Measurements from ENCODE around the gene IZUMO3.

IZUMO3 gene, protein sequence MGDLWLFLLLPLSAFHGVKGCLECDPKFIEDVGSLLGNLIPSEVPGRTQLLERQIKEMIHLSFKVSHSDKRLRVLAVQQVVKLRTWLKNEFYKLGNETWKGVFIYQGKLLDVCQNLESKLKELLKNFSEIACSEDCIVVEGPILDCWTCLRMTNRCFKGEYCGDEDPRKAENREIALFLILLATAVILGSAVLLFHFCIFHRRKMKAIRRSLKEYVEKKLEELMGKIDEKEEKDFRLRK

DNA sequence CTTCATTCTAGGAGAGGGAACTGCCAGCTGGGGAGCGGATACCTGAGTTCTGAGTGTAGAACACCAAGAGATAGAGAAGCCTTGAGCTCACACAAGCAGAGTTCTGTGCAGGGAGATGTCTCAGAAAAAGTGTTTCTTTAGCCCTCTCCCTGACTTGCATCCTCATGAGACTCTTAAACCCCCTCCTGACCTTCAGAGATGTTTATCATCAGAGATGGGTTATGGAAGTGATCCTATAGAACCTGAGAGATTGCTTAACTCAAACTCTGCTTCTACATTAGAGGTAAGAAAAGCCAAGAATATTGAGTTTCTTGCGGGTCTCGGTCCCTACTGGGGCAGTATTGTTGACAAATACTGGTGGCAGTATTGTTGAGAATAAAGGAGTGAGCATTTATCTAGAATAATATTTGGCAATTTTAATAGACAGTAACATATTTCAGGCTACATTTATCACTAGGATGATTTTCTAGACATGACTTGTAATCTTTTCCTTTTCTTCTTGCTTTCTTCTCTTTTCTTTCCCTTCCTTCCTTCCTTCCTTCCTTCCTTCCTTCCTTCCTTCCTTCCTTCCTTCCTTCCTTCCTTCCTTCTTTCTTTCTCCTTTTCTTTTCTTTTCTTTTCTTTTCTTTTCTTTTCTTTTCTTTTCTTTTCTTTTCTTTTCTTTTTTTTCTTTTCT lies at the start of gene IZUMO3:
IZUMO3 (minus strand) TSS at position 51 of the 676 bp plus-strand sequence. CDS start 248 bp downstream, outside the sequence.
- H3K9ac ChIP-seq (ENCODE audit: low read length), result no peak within 1 kb of the TSS
- H3K79me2 ChIP-seq (ENCODE audit: insufficient read depth, low read length), result no peaks in the 10 kb centered on the region
- no peaks in the 10 kb centered on the region for H3K36me3 ChIP-seq (ENCODE audit: low read length)
- no peak within 1 kb of the TSS for H3K4me2 ChIP-seq (ENCODE audit: low read depth, low read length, poor library complexity, severe bottlenecking)
- no peak within 1 kb of the TSS for H3K4me3 ChIP-seq (ENCODE audit: insufficient read depth, low read length, poor library complexity, severe bottlenecking)
- no peaks in the 10 kb centered on the region for H3K9me2 ChIP-seq (replicated peaks; ENCODE audit: insufficient read depth, low read length)
- H3F3A ChIP-seq (ENCODE audit: insufficient read depth), result no peaks in the 10 kb centered on the region
- no peak within 1 kb of the TSS for H2AFZ ChIP-seq (ENCODE audit: low read depth, low read length, severe bottlenecking)
- H3K9me3 ChIP-seq (ENCODE audit: insufficient read depth, low read length), result no peaks in the 10 kb centered on the region
- TF ChIP-seq, protein P1, sequence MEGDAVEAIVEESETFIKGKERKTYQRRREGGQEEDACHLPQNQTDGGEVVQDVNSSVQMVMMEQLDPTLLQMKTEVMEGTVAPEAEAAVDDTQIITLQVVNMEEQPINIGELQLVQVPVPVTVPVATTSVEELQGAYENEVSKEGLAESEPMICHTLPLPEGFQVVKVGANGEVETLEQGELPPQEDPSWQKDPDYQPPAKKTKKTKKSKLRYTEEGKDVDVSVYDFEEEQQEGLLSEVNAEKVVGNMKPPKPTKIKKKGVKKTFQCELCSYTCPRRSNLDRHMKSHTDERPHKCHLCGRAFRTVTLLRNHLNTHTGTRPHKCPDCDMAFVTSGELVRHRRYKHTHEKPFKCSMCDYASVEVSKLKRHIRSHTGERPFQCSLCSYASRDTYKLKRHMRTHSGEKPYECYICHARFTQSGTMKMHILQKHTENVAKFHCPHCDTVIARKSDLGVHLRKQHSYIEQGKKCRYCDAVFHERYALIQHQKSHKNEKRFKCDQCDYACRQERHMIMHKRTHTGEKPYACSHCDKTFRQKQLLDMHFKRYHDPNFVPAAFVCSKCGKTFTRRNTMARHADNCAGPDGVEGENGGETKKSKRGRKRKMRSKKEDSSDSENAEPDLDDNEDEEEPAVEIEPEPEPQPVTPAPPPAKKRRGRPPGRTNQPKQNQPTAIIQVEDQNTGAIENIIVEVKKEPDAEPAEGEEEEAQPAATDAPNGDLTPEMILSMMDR (IDR thresholded peaks at IDR 0.05; ENCODE audit: insufficient read depth, low read length, poor library complexity, severe bottlenecking), result no peak
- TF ChIP-seq EZH2phosphoT487 (conservative IDR thresholded peaks at IDR 0.05; ENCODE audit: low read length), result no peak
- H4K20me1 ChIP-seq (ENCODE audit: low read depth, low read length), result no peaks in the 10 kb centered on the region
- no peak within 1 kb of the TSS for H3K27ac ChIP-seq (ENCODE audit: low read depth, low read length)
- H3K27me3 ChIP-seq (ENCODE audit: low read length), result no peaks in the 10 kb centered on the region

GRCh38 chr9:24594234-24594850 lies 48.6 kb upstream of the IZUMO3 start:
- no peak overlapping the region for H3K4me2 ChIP-seq (ENCODE audit: low read depth, low read length, poor library complexity, severe bottlenecking)
- no peak overlapping the region for H2AFZ ChIP-seq (ENCODE audit: low read depth, low read length, severe bottlenecking)
- TF ChIP-seq, protein P1 (IDR thresholded peaks at IDR 0.05; ENCODE audit: insufficient read depth, low read length, poor library complexity, severe bottlenecking), result no peak
- no peak for TF ChIP-seq EZH2phosphoT487 (conservative IDR thresholded peaks at IDR 0.05; ENCODE audit: low read length)

DNA sequence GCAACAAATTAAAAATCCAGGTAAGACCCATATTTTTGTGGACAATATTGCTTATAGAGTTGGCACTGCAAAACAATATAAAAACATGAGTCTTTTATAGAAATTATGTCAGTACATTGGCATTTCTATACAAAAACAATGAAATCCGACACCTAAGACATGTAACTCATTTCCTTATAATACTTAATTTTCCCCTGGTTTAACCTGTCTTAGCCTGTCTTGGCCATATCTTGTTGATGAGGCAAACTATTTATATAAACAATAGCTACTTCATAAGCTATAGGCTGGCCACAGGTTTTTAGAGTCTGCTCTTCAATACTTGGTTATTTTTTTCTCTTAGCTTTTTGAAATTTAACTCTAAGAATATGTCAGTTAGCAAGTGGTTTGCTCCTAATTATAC lies 44.7 kb upstream of the IZUMO3 start:
- Histone ChIP-seq H3K27ac (ENCODE audit: low read depth, low read length) (no peak overlapping the region), H3F3A (ENCODE audit: insufficient read depth) (no peaks in the 10 kb centered on the region), H3K9me3 (ENCODE audit: insufficient read depth, low read length) (no peaks in the 10 kb centered on the region), H4K20me1 (ENCODE audit: low read depth, low read length) (no peaks in the 10 kb centered on the region), H3K27me3 (ENCODE audit: low read length) (no peaks in the 10 kb centered on the region), H3K9me2 (replicated peaks; ENCODE audit: insufficient read depth, low read length) (no peaks in the 10 kb centered on the region), H3K36me3 (ENCODE audit: low read length) (no peaks in the 10 kb centered on the region), H2AFZ (ENCODE audit: low read depth, low read length, severe bottlenecking) (no peak overlapping the region), H3K4me3 (ENCODE audit: insufficient read depth, low read length, poor library complexity, severe bottlenecking) (no peak overlapping the region), H3K4me2 (ENCODE audit: low read depth, low read length, poor library complexity, severe bottlenecking) (no peak overlapping the region), H3K79me2 (ENCODE audit: insufficient read depth, low read length) (no peaks in the 10 kb centered on the region), H3K9ac (ENCODE audit: low read length) (no peak overlapping the region)
- TF ChIP-seq, protein P1 (IDR thresholded peaks at IDR 0.05; ENCODE audit: insufficient read depth, low read length, poor library complexity, severe bottlenecking), result no peak
- no peak for TF ChIP-seq EZH2phosphoT487 (conservative IDR thresholded peaks at IDR 0.05; ENCODE audit: low read length)

More at GRCh38 chr9:24594234-24594850, 48.6 kb upstream of the IZUMO3 start:
- Histone ChIP-seq H4K20me1 (ENCODE audit: low read depth, low read length) (no peaks in the 10 kb centered on the region), H3K4me3 (ENCODE audit: insufficient read depth, low read length, poor library complexity, severe bottlenecking) (no peak overlapping the region), H3K9me3 (ENCODE audit: insufficient read depth, low read length) (no peaks in the 10 kb centered on the region), H3K79me2 (ENCODE audit: insufficient read depth, low read length) (no peaks in the 10 kb centered on the region), H3K27ac (ENCODE audit: low read depth, low read length) (no peak overlapping the region), H3K9me2 (replicated peaks; ENCODE audit: insufficient read depth, low read length) (no peaks in the 10 kb centered on the region), H3K36me3 (ENCODE audit: low read length) (no peaks in the 10 kb centered on the region), H3F3A (ENCODE audit: insufficient read depth) (no peaks in the 10 kb centered on the region), H3K9ac (ENCODE audit: low read length) (no peak overlapping the region), H3K27me3 (ENCODE audit: low read length) (no peaks in the 10 kb centered on the region)

Data from SU-DHL-6 (cell line).